GM08714 (cell line): ENCODE data around the gene TNFRSF14.

ENCODE experiments used
- H3K4me3 ChIP-seq: fragments of 200-500 bp; sonication (Bioruptor generic); 2 replicates; pipeline ENCODE4 v1.5.1; 2014; ENCODE audit warnings: mild to moderate bottlenecking, low read length, inconsistent platforms
- ZNF274 ChIP-seq: IDR thresholded peaks from 2 replicates; pipeline ENCODE4 v1.6.1; 2012; ENCODE audit warnings: mild to moderate bottlenecking, low read depth, low read length

The TNFRSF14 gene

GRCh38 chr1:2587860-2588571, 31.8 kb downstream of the TNFRSF14 start:
- H3K4me3 ChIP-seq, result no peak overlapping the region
- TF ChIP-seq ZNF274, result no peak

GRCh38 chr1:2588661-2589430, 32.7 kb downstream of the TNFRSF14 start:
- TF ChIP-seq ZNF274, result no peak
- H3K4me3 ChIP-seq, result no peak overlapping the region

- no peak for TF ChIP-seq ZNF274
These were observed 33.5 kb downstream of the TNFRSF14 start for GRCh38 chr1:2589431-2590232.

GRCh38 chr1:2590233-2591141, 34.3 kb downstream of the TNFRSF14 start:
- TF ChIP-seq ZNF274, result no peak
- H3K4me3 ChIP-seq, result no peak overlapping the region

More at GRCh38 chr1:2589431-2590232, 33.5 kb downstream of the TNFRSF14 start:
- H3K4me3 ChIP-seq, result no peak overlapping the region

GRCh38 chr1:2591233-2591580, 35.0 kb downstream of the TNFRSF14 start:
- no peak for TF ChIP-seq ZNF274
- H3K4me3 ChIP-seq, result no peak overlapping the region

GRCh38 chr1:2591581-2592261, 35.5 kb downstream of the TNFRSF14 start:
- no peak overlapping the region for H3K4me3 ChIP-seq
- TF ChIP-seq ZNF274, result no peak

- no peak overlapping the region for H3K4me3 ChIP-seq
- no peak for TF ChIP-seq ZNF274
These were observed 36.5 kb downstream of the TNFRSF14 start for GRCh38 chr1:2592672-2593071.

GRCh38 chr1:2593251-2593878, 37.2 kb downstream of the TNFRSF14 start:
- H3K4me3 ChIP-seq, result no peak overlapping the region
- no peak for TF ChIP-seq ZNF274

- no peak overlapping the region for H3K4me3 ChIP-seq
- TF ChIP-seq ZNF274, result no peak
These were observed 38.0 kb downstream of the TNFRSF14 start for GRCh38 chr1:2594001-2594640.

GRCh38 chr1:2594641-2595131, 38.5 kb downstream of the TNFRSF14 start:
- no peak for TF ChIP-seq ZNF274
- no peak overlapping the region for H3K4me3 ChIP-seq

- TF ChIP-seq ZNF274, result no peak
- H3K4me3 ChIP-seq, result no peak overlapping the region
These were observed 39.2 kb downstream of the TNFRSF14 start for GRCh38 chr1:2595261-2595811.
